Lower lobe of right lung (tissue), 2 donors: ENCODE measurements around the gene C1QTNF3. TPM values are rescaled to one million over a fixed set of nuclear protein-coding genes. Genes with fewer than 3 reads are reported as not detected.

Source experiments
- ATAC-seq, 2 donors: fragments of 200-7000 bp; cut with Tn5 transposase; one replicate each; pipeline ENCODE4 v1.9.1; 2020 to 2022; ENCODE audit warnings: mild to moderate bottlenecking in 2 of 2, moderate library complexity in 2 of 2
- DNase-seq: peaks from one replicate; pipeline ENCODE4 v3.0.0-alpha.2; 2020
- H3K27ac ChIP-seq: fragments of 200-600 bp; one replicate; pipeline ENCODE4 v1.8.0; 2022
- H3K27me3 ChIP-seq: fragments of 200-600 bp; one replicate; pipeline ENCODE4 v1.8.0; 2022; ENCODE audit warnings: low read depth
- H3K36me3 ChIP-seq: fragments of 200-600 bp; one replicate; pipeline ENCODE4 v1.8.0; 2022; ENCODE audit warnings: mild to moderate bottlenecking
- H3K4me1 ChIP-seq: fragments of 200-600 bp; one replicate; pipeline ENCODE4 v1.8.0; 2022
- H3K4me3 ChIP-seq: fragments of 200-600 bp; one replicate; pipeline ENCODE4 v1.8.0; 2022; ENCODE audit warnings: mild to moderate bottlenecking
- H3K9me3 ChIP-seq: fragments of 200-600 bp; one replicate; pipeline ENCODE4 v1.8.0; 2022
- CTCF ChIP-seq: fragments of 200-600 bp; IDR thresholded peaks from one replicate; pipeline ENCODE4 v1.8.0; 2022; ENCODE audit warnings: antibody characterized with exemption, mild to moderate bottlenecking
- intact Hi-C: fragments of 100-400 bp; cut with DNase I; formaldehyde crosslinking; loops from one replicate; pipeline ENCODE4 v1.11.0; 2022
- total RNA-seq: library from RNA; stranded (reverse); fragmentation: NEBNext Ultra II Directional; extraction: Animal tissue kit (Norgen Biotek cat#: 25700); gene quantifications from one replicate; pipeline ENCODE4 v1.2.1, GENCODE V29; 2021
- donor health status: DM: no; HTN: yes; CAD: no; lungs with severe emphysema.

The C1QTNF3 gene
- total RNA-seq, 1 donor from 2014 or later = 6.7 TPM

- Histone ChIP-seq H3K4me3 (no peak overlapping the region), H3K36me3 (peaks cover 10% of the 10 kb centered on the region), H3K27ac (no peak overlapping the region), H3K27me3 (no peaks in the 10 kb centered on the region), H3K4me1 (no peaks in the 10 kb centered on the region), H3K9me3 (no peaks in the 10 kb centered on the region)
- no peak for DNase-seq
- intact Hi-C loops = no loop called here
- TF ChIP-seq CTCF = no peak
- no peak for ATAC-seq
Observed at GRCh38 chr5:34021334-34021733, 21.7 kb downstream of the C1QTNF3 start.

- no peak overlapping the region for H3K4me3 ChIP-seq
- no peaks in the 10 kb centered on the region for H3K27me3 ChIP-seq
- peaks cover 10% of the 10 kb centered on the region for H3K36me3 ChIP-seq
- H3K9me3 ChIP-seq = no peaks in the 10 kb centered on the region
- DNase-seq = no peak
- TF ChIP-seq CTCF = no peak
- H3K27ac ChIP-seq = no peak overlapping the region
- H3K4me1 ChIP-seq = no peaks in the 10 kb centered on the region
- intact Hi-C loops = no loop called here
- ATAC-seq = no peak
Observed at GRCh38 chr5:34020726-34021125, 22.3 kb downstream of the C1QTNF3 start.

GRCh38 chr5:34017254-34017653, 25.8 kb downstream of the C1QTNF3 start:
- no peak overlapping the region for H3K27ac ChIP-seq
- intact Hi-C loops = no loop called here
- TF ChIP-seq CTCF = no peak

GRCh38 chr5:34016750-34017149, 26.3 kb downstream of the C1QTNF3 start:
- no peaks in the 10 kb centered on the region for H3K9me3 ChIP-seq
- ATAC-seq (no peak), DNase-seq (no peak)
- H3K4me3 ChIP-seq = no peak overlapping the region
- intact Hi-C loops = no loop called here
- no peak for TF ChIP-seq CTCF
- no peaks in the 10 kb centered on the region for H3K27me3 ChIP-seq
- H3K36me3 ChIP-seq = peaks cover 10% of the 10 kb centered on the region
- no peaks in the 10 kb centered on the region for H3K4me1 ChIP-seq
- no peak overlapping the region for H3K27ac ChIP-seq

More at GRCh38 chr5:34017254-34017653, 25.8 kb downstream of the C1QTNF3 start:
- ATAC-seq = no peak
- no peaks in the 10 kb centered on the region for H3K9me3 ChIP-seq
- peaks cover 10% of the 10 kb centered on the region for H3K36me3 ChIP-seq
- H3K4me3 ChIP-seq = no peak overlapping the region
- DNase-seq = no peak
- no peaks in the 10 kb centered on the region for H3K4me1 ChIP-seq
- H3K27me3 ChIP-seq = no peaks in the 10 kb centered on the region

GRCh38 chr5:34016222-34016621, 26.8 kb downstream of the C1QTNF3 start:
- H3K27me3 ChIP-seq = no peaks in the 10 kb centered on the region
- intact Hi-C loops = no loop called here
- no peaks in the 10 kb centered on the region for H3K9me3 ChIP-seq
- no peak overlapping the region for H3K4me3 ChIP-seq
- peaks cover 10% of the 10 kb centered on the region for H3K36me3 ChIP-seq
- ATAC-seq (no peak), DNase-seq (no peak)
- TF ChIP-seq CTCF = no peak
- no peaks in the 10 kb centered on the region for H3K4me1 ChIP-seq
- no peak overlapping the region for H3K27ac ChIP-seq
